Caco-2 (cell line): ENCODE data around the gene GSTT2B. TPM values are rescaled to one million over a fixed set of nuclear protein-coding genes. Genes with fewer than 3 reads are reported as not detected.

ENCODE experiments used
- BruUV-seq: library from RNA; stranded (reverse); fragments of 400-500 nt; replicated peaks from 2 replicates; lab custom pipeline; 2021; lab: Mats Ljungman, UMichigan
- CTCF ChIA-PET: fragments of 300-600 bp; sonication (Branson Sonifier 250); formaldehyde crosslinking; loops from one replicate; lab custom pipeline; 2022; ENCODE audit warnings: antibody characterized with exemption; lab: Charles Lee
- POLR2A ChIA-PET: fragments of 300-600 bp; sonication (Branson Sonifier 250); formaldehyde crosslinking; loops from one replicate; lab custom pipeline; 2022; ENCODE audit warnings: antibody characterized with exemption; lab: Charles Lee
- DNase-seq, 2 experiments: peaks; one replicate each; pipeline versions ENCODE4 v3.0.0 to v3.0.0-alpha.2; 2020 to 2022
- H3K27me3 ChIP-seq: replicated peaks from 2 replicates; pipeline ENCODE4 v1.6.0; 2011; ENCODE audit warnings: low read length; ENCODE audit not compliant: control insufficient read depth, insufficient read depth
- H3K36me3 ChIP-seq: 2 replicates; pipeline ENCODE4 v1.5.1; 2011; ENCODE audit warnings: low read length; ENCODE audit not compliant: control insufficient read depth, insufficient read depth
- H3K4me1 ChIP-seq: fragments of 250-450 bp; sonication (Bioruptor Pico); 2 replicates; pipeline ENCODE4 v1.5.1; 2020; ENCODE audit warnings: mild to moderate bottlenecking
- H3K4me3 ChIP-seq: 2 replicates; pipeline ENCODE4 v1.5.1; 2011; ENCODE audit warnings: low read depth, mild to moderate bottlenecking, control low read depth, low read length
- H3K9me3 ChIP-seq: fragments of 250-450 bp; sonication (Bioruptor Pico); 2 replicates; pipeline ENCODE4 v1.5.1; 2020; ENCODE audit warnings: mild to moderate bottlenecking, moderate library complexity
- H3K27ac Mint-ChIP-seq: one replicate; pipeline ENCODE4 v1.8.0; 2022; ENCODE audit warnings: mixed read lengths; ENCODE audit not compliant: unreplicated experiment
- H3K27me3 Mint-ChIP-seq: one replicate; pipeline ENCODE4 v1.8.0; 2022; ENCODE audit warnings: mixed read lengths; ENCODE audit not compliant: insufficient read depth, unreplicated experiment
- H3K36me3 Mint-ChIP-seq: one replicate; pipeline ENCODE4 v1.8.0; 2022; ENCODE audit warnings: mild to moderate bottlenecking, mixed read lengths; ENCODE audit not compliant: insufficient read depth, unreplicated experiment
- H3K4me1 Mint-ChIP-seq: one replicate; pipeline ENCODE4 v1.8.0; 2022; ENCODE audit warnings: low read depth, mixed read lengths; ENCODE audit not compliant: unreplicated experiment
- H3K4me3 Mint-ChIP-seq: one replicate; pipeline ENCODE4 v1.8.0; 2022; ENCODE audit warnings: mild to moderate bottlenecking, moderate library complexity, mixed read lengths; ENCODE audit not compliant: unreplicated experiment
- H3K9me3 Mint-ChIP-seq: one replicate; pipeline ENCODE4 v1.8.0; 2022; ENCODE audit warnings: mixed read lengths; ENCODE audit not compliant: unreplicated experiment
- intact Hi-C: fragments of 100-400 bp; cut with micrococcal nuclease; formaldehyde crosslinking; loops from one replicate; pipeline ENCODE4 v1.10.0; 2022; ENCODE audit not compliant: unreplicated experiment
- total RNA-seq: library from RNA; stranded (reverse); gene quantifications from 2 replicates; pipeline ENCODE4 v1.2.3, GENCODE V29; 2022
- TF ChIP-seq, protein P1 (sequence below), 2 experiments: fragments of 200-600 bp in 1 of 2; IDR thresholded peaks; 1 replicate in 1 of 2; 2 replicates in 1 of 2; pipeline versions ENCODE4 v1.5.1 to v1.8.0; 2011 to 2022; ENCODE audit warnings: antibody characterized with exemption in 1 of 2, control low read depth in 1 of 2, inconsistent platforms in 1 of 2, low read depth in 1 of 2, low read length in 1 of 2, mild to moderate bottlenecking in 1 of 2, moderate library complexity in 1 of 2; ENCODE audit not compliant: insufficient read depth in 1 of 2, severe bottlenecking in 1 of 2, unreplicated experiment in 1 of 2

GSTT2B gene
- total RNA-seq, 1 experiment from 2014 or later = 9.6 TPM

DNA sequence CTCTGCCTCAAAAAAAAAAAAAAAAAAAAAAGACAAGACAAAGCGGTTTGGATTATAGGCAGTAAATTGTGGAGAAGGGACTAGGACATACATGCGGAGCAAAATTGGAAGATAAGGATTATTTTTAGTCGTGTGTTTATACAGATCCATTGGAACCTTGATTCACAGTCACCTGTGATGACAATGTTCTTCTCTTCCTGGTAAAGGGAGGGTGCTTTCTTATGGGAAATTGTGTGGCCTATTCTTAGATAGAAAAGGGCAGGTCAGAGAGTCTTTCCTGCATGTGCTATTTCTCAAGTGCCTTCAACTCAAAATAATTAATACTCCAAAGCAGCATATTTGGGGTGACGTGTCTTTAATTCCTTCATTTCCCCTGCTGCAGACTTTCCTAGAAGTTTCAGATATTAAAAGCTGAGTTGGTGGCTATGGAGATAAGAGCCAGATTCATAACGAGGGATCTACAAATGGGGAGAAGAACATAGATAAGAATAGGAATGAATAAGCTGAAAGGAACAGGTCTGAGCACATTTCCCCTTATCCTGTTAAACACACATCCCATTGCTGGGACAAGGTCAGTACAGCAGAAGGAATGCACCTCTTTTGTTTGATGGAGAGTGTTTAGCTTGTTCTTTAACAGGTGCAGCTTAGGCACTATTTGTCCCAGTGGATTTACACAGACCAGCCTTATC lies 22.5 kb downstream of the GSTT2B start:
- TF ChIP-seq, protein P1, sequence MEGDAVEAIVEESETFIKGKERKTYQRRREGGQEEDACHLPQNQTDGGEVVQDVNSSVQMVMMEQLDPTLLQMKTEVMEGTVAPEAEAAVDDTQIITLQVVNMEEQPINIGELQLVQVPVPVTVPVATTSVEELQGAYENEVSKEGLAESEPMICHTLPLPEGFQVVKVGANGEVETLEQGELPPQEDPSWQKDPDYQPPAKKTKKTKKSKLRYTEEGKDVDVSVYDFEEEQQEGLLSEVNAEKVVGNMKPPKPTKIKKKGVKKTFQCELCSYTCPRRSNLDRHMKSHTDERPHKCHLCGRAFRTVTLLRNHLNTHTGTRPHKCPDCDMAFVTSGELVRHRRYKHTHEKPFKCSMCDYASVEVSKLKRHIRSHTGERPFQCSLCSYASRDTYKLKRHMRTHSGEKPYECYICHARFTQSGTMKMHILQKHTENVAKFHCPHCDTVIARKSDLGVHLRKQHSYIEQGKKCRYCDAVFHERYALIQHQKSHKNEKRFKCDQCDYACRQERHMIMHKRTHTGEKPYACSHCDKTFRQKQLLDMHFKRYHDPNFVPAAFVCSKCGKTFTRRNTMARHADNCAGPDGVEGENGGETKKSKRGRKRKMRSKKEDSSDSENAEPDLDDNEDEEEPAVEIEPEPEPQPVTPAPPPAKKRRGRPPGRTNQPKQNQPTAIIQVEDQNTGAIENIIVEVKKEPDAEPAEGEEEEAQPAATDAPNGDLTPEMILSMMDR (IDR thresholded peaks at IDR 0.05; ENCODE audit: insufficient read depth in 1 of 2, low read depth in 1 of 2, low read length in 1 of 2, severe bottlenecking in 1 of 2, unreplicated experiment in 1 of 2) = no peak
- peaks cover 13% of the 10 kb centered on the region for H3K4me1 Mint-ChIP-seq
- CTCF ChIA-PET = interaction anchor here (0.6 to 1.2 kb wide), 8 partner anchors 19 to 1134 kb away, joined by 3 to 13 read pairs (median 7); partner anchors contain the start of gene MIF

DNA sequence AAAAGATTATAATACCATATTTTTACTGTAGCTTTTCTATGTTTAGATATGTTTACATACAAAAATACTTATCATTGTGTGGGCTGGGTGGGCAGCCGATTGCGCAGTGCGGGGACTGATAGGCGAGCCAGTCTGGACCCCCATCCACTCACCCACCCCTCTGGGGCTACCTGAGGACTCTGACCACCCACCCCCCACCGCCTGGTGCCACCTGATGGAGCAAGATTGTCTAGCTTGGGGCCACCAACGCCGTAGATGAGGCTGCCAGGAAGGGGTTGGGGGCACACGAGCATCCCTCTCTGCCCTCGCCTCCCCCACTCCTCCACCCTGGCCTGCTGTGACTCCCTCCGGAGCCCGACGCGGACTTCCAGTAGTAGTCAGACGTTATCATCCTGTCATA lies 34.4 kb downstream of the GSTT2B start:
- POLR2A ChIA-PET = interaction anchor here (0.8 kb wide), 1 partner anchor 13 kb away, joined by 3 read pairs; no protein-coding TSS in a partner anchor
- no TSS peak for BruUV-seq
- no peak overlapping the region for H3K27ac Mint-ChIP-seq

More for the DNA sequence above, 22.5 kb downstream of the GSTT2B start:
- Histone ChIP-seq H3K4me3 (no peak overlapping the region), H3K9me3 (no peaks in the 10 kb centered on the region), H3K27me3 (no peaks in the 10 kb centered on the region), H3K4me1 (peaks cover 16% of the 10 kb centered on the region), H3K36me3 (no peaks in the 10 kb centered on the region)
- Mint-ChIP-seq H3K27me3 (no peaks in the 10 kb centered on the region), H3K9me3 (no peaks in the 10 kb centered on the region), H3K4me3 (peak overlapping the region; percentile 40), H3K27ac (peak overlapping the region; percentile 88), H3K36me3 (no peaks in the 10 kb centered on the region)
- DNase-seq = peak; percentile 68 to 81
- POLR2A ChIA-PET = interaction anchor here (1.0 to 1.4 kb wide), 4 partner anchors 19 to 81 kb away, joined by 7 to 26 read pairs (median 10); partner anchors contain the start of genes MIF and SLC2A11
- no TSS peak for BruUV-seq
- intact Hi-C loops = loop anchor here (2.0 kb wide), 1 partner anchor 44 kb away; the partner anchor contains the start of gene MIF

DNA sequence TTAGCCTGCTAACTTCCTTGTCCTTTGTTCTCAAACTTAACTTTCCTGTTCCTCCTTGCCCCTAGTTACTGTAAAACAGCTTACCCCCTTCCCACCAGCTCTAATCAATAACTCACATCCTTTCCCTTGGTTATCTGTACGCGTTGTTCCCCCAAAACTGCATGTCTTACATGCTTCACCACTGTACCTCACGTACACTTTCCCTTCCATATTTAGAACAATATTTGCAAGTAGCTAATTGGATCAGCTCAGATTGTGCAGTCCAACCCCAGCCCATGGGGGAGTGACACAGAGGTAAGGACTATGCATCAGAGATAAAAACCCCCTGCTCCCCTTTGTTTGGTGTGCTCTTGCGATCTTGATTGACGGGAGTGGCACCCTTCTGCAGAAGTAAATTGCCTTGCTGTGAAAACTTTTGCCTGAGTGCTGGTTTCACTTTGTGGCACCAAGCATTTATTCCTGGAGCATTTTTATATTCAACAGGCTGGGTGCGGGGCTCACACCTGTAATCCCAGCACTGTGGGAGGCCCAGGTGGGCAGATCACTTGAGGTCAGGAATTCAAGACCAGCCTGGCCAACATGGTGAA lies 35.9 kb downstream of the GSTT2B start:
- Mint-ChIP-seq H3K27me3 (no peaks in the 10 kb centered on the region), H3K9me3 (peaks cover 1% of the 10 kb centered on the region), H3K4me1 (peaks cover 7% of the 10 kb centered on the region), H3K4me3 (no peak overlapping the region), H3K36me3 (no peaks in the 10 kb centered on the region), H3K27ac (no peak overlapping the region)
- H3K9me3 ChIP-seq = peaks cover 7% of the 10 kb centered on the region; the same call in 1 of the 2 replicates
- H3K4me1 ChIP-seq = peaks cover 1% of the 10 kb centered on the region
- TF ChIP-seq, protein P1 (IDR thresholded peaks at IDR 0.05; ENCODE audit: insufficient read depth in 1 of 2, low read depth in 1 of 2, low read length in 1 of 2, severe bottlenecking in 1 of 2, unreplicated experiment in 1 of 2) = no peak
- DNase-seq = no peak
- no peaks in the 10 kb centered on the region for H3K36me3 ChIP-seq
- H3K4me3 ChIP-seq = no peak overlapping the region
- POLR2A ChIA-PET = interaction anchor here (0.6 kb wide), 1 partner anchor 8 kb away, joined by 3 read pairs; no protein-coding TSS in a partner anchor
- intact Hi-C loops = no loop called here
- no TSS peak for BruUV-seq
- CTCF ChIA-PET = no interaction called here
- no peaks in the 10 kb centered on the region for H3K27me3 ChIP-seq

More for the DNA sequence above, 34.4 kb downstream of the GSTT2B start:
- Histone ChIP-seq H3K27me3 (no peaks in the 10 kb centered on the region), H3K4me1 (no peaks in the 10 kb centered on the region; the same call in 1 of the 2 replicates), H3K4me3 (no peak overlapping the region), H3K9me3 (peaks cover 15% of the 10 kb centered on the region; the same call in 1 of the 2 replicates), H3K36me3 (no peaks in the 10 kb centered on the region)
- no peak for DNase-seq
- CTCF ChIA-PET = no interaction called here
- Mint-ChIP-seq H3K27me3 (no peaks in the 10 kb centered on the region), H3K4me1 (peaks cover 7% of the 10 kb centered on the region), H3K9me3 (peaks cover 12% of the 10 kb centered on the region), H3K36me3 (no peaks in the 10 kb centered on the region), H3K4me3 (no peak overlapping the region)
- intact Hi-C loops = no loop called here
- TF ChIP-seq, protein P1 (IDR thresholded peaks at IDR 0.05; ENCODE audit: insufficient read depth in 1 of 2, low read depth in 1 of 2, low read length in 1 of 2, severe bottlenecking in 1 of 2, unreplicated experiment in 1 of 2) = no peak
